Gastrocnemius medialis (tissue), 4 donors: ENCODE data around the gene EXOC3L4. TPM values are rescaled to one million over a fixed set of nuclear protein-coding genes. Genes with fewer than 3 reads are reported as not detected.
A peak's percentile ranks its signal among the peaks of the same experiment; 100 is the strongest.
"Not testable (repeated sequence)": the region's sequence is repeated elsewhere in the genome, so short reads cannot be mapped to it uniquely, and the experiment has no call there.

ENCODE experiments used
- ATAC-seq, 2 donors: fragments of 150-250 bp; one replicate each; pipeline ENCODE4 v1.9.1; 2016
- DNase-seq, 2 donors: peaks; one replicate each; pipeline ENCODE4 v3.0.0-alpha.2; 2019
- H3K27ac ChIP-seq, 4 donors: fragments of 200-600 bp; sonication (generic); 1 replicate in 1 of 4; 2 replicates in 3 of 4; pipeline ENCODE4 v1.5.1; 2016 to 2018; ENCODE audit warnings: mild to moderate bottlenecking in 2 of 4, moderate library complexity in 1 of 4
- H3K27me3 ChIP-seq, 3 donors: fragments of 200-600 bp; sonication (generic) in 2 of 3; 1 replicate in 1 of 3; 2 replicates in 2 of 3; pipeline versions ENCODE4 v1.5.1 to v1.6.0; 2016 to 2019; ENCODE audit warnings: mild to moderate bottlenecking in 1 of 3, moderate library complexity in 1 of 3
- H3K36me3 ChIP-seq, 2 donors: fragments of 200-600 bp; sonication (generic) in 1 of 2; one replicate each; pipeline ENCODE4 v1.5.1; 2017 to 2018
- H3K4me1 ChIP-seq, 2 donors: fragments of 200-600 bp; sonication (generic) in 1 of 2; one replicate each; pipeline ENCODE4 v1.5.1; 2016 to 2017; ENCODE audit warnings: mild to moderate bottlenecking in 2 of 2
- H3K4me3 ChIP-seq, 4 donors: fragments of 200-600 bp; sonication (generic) in 3 of 4; 1 replicate in 1 of 4; 2 replicates in 3 of 4; pipeline ENCODE4 v1.5.1; 2016 to 2019; ENCODE audit warnings: mild to moderate bottlenecking in 2 of 4
- H3K9me3 ChIP-seq, 3 donors: fragments of 200-600 bp; sonication (generic) in 2 of 3; 1 replicate in 1 of 3; 2 replicates in 2 of 3; pipeline ENCODE4 v1.5.1; 2016 to 2019
- POLR2A ChIP-seq, 2 donors: fragments of 450-650 bp; IDR thresholded peaks; one replicate each; pipeline ENCODE4 v1.6.1; 2017; ENCODE audit warnings: antibody characterized with exemption in 2 of 2, mild to moderate bottlenecking in 2 of 2, moderate library complexity in 2 of 2
- in situ Hi-C, 4 donors: fragments of 200-750 bp; cut with MboI; loops; one replicate each; pipeline versions ENCODE4 v1.15.0 to v1.8.0; 2017; ENCODE audit warnings: low sequenced_read_pairs in 4 of 4
- intact Hi-C: fragments of 100-400 bp; cut with DNase I; formaldehyde crosslinking; loops from one replicate; pipeline ENCODE4 v1.15.1; 2023; ENCODE audit warnings: low total_unique reads
- total RNA-seq, 4 donors: library from RNA; depleted of rRNA; stranded (reverse); fragments of >200 nt; gene quantifications; one replicate each; pipeline versions ENCODE4 v1.1.0 to v1.2.3, GENCODE V29; 2016
- TF ChIP-seq, protein P1 (sequence below), 5 experiments: fragments of 450-650 bp in 3 of 5; fragments of 200-600 bp in 2 of 5; sonication (generic) in 2 of 5; IDR thresholded peaks in 4 of 5; conservative IDR thresholded peaks in 1 of 5; 1 replicate in 4 of 5; 2 replicates in 1 of 5; pipeline ENCODE4 v1.5.1; 2016 to 2019; ENCODE audit warnings: antibody characterized with exemption in 5 of 5, mild to moderate bottlenecking in 3 of 5, moderate library complexity in 3 of 5

The EXOC3L4 gene
- total RNA-seq: 1 to 10 TPM in 1 of 4 donors, under 1 TPM in 1, not detected in 2; 0.35 to 2.4 TPM

GRCh38 chr14:103094406-103095209 lies at the start of gene EXOC3L4:
EXOC3L4 (plus strand) TSS chr14:103094725; CDS start chr14:103100220, 5,495 bp downstream.
- no peaks in the 10 kb centered on the region for H3K9me3 ChIP-seq
- peak within 1 kb of the TSS in 1 of 4 donors; percentile 46 for H3K27ac ChIP-seq
- no peak for ATAC-seq
- H3K27me3 ChIP-seq: no peaks in the 10 kb centered on the region
- H3K4me1 ChIP-seq: peaks cover 0 to 8% of the 10 kb centered on the region in 2 donors
- H3K4me3 ChIP-seq: peak within 1 kb of the TSS in 2 of 4 donors; percentile 5 to 15
- in situ Hi-C loops (loop anchor here in 1 of 4 donors (25.0 kb wide), 1 partner anchor 193 kb away; no protein-coding TSS in a partner anchor), intact Hi-C loops (no loop called here)
- no peak for DNase-seq
- TF ChIP-seq, protein P1, sequence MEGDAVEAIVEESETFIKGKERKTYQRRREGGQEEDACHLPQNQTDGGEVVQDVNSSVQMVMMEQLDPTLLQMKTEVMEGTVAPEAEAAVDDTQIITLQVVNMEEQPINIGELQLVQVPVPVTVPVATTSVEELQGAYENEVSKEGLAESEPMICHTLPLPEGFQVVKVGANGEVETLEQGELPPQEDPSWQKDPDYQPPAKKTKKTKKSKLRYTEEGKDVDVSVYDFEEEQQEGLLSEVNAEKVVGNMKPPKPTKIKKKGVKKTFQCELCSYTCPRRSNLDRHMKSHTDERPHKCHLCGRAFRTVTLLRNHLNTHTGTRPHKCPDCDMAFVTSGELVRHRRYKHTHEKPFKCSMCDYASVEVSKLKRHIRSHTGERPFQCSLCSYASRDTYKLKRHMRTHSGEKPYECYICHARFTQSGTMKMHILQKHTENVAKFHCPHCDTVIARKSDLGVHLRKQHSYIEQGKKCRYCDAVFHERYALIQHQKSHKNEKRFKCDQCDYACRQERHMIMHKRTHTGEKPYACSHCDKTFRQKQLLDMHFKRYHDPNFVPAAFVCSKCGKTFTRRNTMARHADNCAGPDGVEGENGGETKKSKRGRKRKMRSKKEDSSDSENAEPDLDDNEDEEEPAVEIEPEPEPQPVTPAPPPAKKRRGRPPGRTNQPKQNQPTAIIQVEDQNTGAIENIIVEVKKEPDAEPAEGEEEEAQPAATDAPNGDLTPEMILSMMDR (IDR thresholded peaks at IDR 0.05 in 4 of 5, conservative IDR thresholded peaks at IDR 0.05 in 1 of 5): no peak
- TF ChIP-seq POLR2A (IDR thresholded peaks at IDR 0.05): no peak
- no peaks in the 10 kb centered on the region for H3K36me3 ChIP-seq

- Histone ChIP-seq H3K4me3 (no peak overlapping the region), H3K36me3 (no peaks in the 10 kb centered on the region), H3K4me1 (peaks cover 21 to 29% of the 10 kb centered on the region in 2 donors), H3K27me3 (no peaks in the 10 kb centered on the region), H3K27ac (peak overlapping the region in 1 of 4 donors; percentile 8), H3K9me3 (no peaks in the 10 kb centered on the region)
- ATAC-seq: no peak
- no peak for TF ChIP-seq POLR2A (IDR thresholded peaks at IDR 0.05)
- TF ChIP-seq, protein P1 (IDR thresholded peaks at IDR 0.05 in 4 of 5, conservative IDR thresholded peaks at IDR 0.05 in 1 of 5): no peak
- in situ Hi-C loops: no loop called here
- no peak for DNase-seq
- intact Hi-C loops: no loop called here
Observed at GRCh38 chr14:103045371-103045869, 49.1 kb upstream of the EXOC3L4 start.

- ATAC-seq, H3K27ac ChIP-seq, intact Hi-C loops: not testable (repeated sequence)
Observed at GRCh38 chr14:103047453-103047852, 47.1 kb upstream of the EXOC3L4 start.

DNA sequence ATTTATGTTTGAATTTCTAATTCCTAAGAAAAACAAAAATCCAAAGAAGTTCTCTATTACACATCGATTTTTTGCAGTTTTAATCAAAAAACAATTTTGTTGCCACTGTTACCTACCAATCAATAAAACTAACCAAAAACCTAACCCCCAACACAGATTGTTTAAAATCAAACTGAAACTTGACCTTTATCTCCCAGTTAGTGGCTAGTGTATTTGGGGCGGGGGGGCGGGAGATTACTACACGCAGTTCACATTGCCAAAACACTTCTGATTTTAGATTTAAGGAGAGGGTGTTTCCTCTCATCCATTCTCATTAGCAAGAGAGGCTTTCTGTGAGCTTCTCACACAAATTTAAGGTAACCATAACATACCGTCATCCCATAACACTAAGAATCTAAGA lies 43.6 kb upstream of the EXOC3L4 start:
- ATAC-seq: no peak
- Histone ChIP-seq H3K4me1 (peaks cover 38 to 40% of the 10 kb centered on the region in 2 donors), H3K27me3 (no peaks in the 10 kb centered on the region), H3K4me3 (no peak overlapping the region), H3K9me3 (no peaks in the 10 kb centered on the region), H3K27ac (no peak overlapping the region), H3K36me3 (no peaks in the 10 kb centered on the region)
- DNase-seq: no peak
- in situ Hi-C loops: no loop called here
- intact Hi-C loops: no loop called here
- TF ChIP-seq, protein P1 (IDR thresholded peaks at IDR 0.05 in 4 of 5, conservative IDR thresholded peaks at IDR 0.05 in 1 of 5): no peak
- no peak for TF ChIP-seq POLR2A (IDR thresholded peaks at IDR 0.05)

More at GRCh38 chr14:103047453-103047852, 47.1 kb upstream of the EXOC3L4 start:
- H3K9me3 ChIP-seq, DNase-seq, in situ Hi-C loops, H3K4me3 ChIP-seq, H3K36me3 ChIP-seq, H3K27me3 ChIP-seq: not testable (repeated sequence)
- H3K4me1 ChIP-seq: peaks cover 24 to 29% of the 10 kb centered on the region in 2 donors

GRCh38 chr14:103052407-103052806 lies 42.1 kb upstream of the EXOC3L4 start:
- intact Hi-C loops: no loop called here
- no peak for TF ChIP-seq POLR2A (IDR thresholded peaks at IDR 0.05)
- TF ChIP-seq, protein P1 (IDR thresholded peaks at IDR 0.05 in 4 of 5, conservative IDR thresholded peaks at IDR 0.05 in 1 of 5): no peak
- H3K36me3 ChIP-seq: no peaks in the 10 kb centered on the region
- ATAC-seq (no peak), DNase-seq (no peak)
- H3K9me3 ChIP-seq: no peaks in the 10 kb centered on the region
- peaks cover 31 to 33% of the 10 kb centered on the region in 2 donors for H3K4me1 ChIP-seq
- H3K27me3 ChIP-seq: no peaks in the 10 kb centered on the region
- in situ Hi-C loops: no loop called here
- H3K27ac ChIP-seq: no peak overlapping the region
- no peak overlapping the region for H3K4me3 ChIP-seq
